Right lobe of liver (tissue), 6 donors: Measurements from ENCODE around the gene SSRP1. TPM values are rescaled to one million over a fixed set of nuclear protein-coding genes. Genes with fewer than 3 reads are reported as not detected.

Experiments
- ATAC-seq, 4 donors: fragments of 200-7000 bp; cut with Tn5 transposase; one replicate each; pipeline ENCODE4 v1.9.1; 2020; ENCODE audit warnings: mild to moderate bottlenecking in 4 of 4, moderate library complexity in 4 of 4
- DNase-seq, 3 donors: peaks; one replicate each; pipeline ENCODE4 v3.0.0-alpha.2; 2020
- H3K27ac ChIP-seq, 3 donors: fragments of 200-600 bp; one replicate each; pipeline ENCODE4 v1.8.0; 2022
- H3K27me3 ChIP-seq, 2 donors: fragments of 200-600 bp; one replicate each; pipeline ENCODE4 v1.8.0; 2022
- H3K36me3 ChIP-seq, 4 donors: fragments of 200-600 bp; sonication (generic) in 1 of 4; one replicate each; pipeline versions ENCODE4 v1.5.1 to v1.8.0; 2017 to 2022; ENCODE audit warnings: control low read depth in 1 of 4
- H3K4me1 ChIP-seq, 4 donors: fragments of 200-600 bp; sonication (generic) in 1 of 4; one replicate each; pipeline versions ENCODE4 v1.5.1 to v1.8.0; 2017 to 2022; ENCODE audit warnings: control low read depth in 1 of 4
- H3K4me3 ChIP-seq, 3 donors: fragments of 200-600 bp; one replicate each; pipeline ENCODE4 v1.8.0; 2022
- H3K9me3 ChIP-seq, 4 donors: fragments of 200-600 bp; sonication (generic) in 1 of 4; one replicate each; pipeline versions ENCODE4 v1.5.1 to v1.8.0; 2017 to 2022; ENCODE audit warnings: control low read depth in 1 of 4
- POLR2A ChIP-seq: fragments of 450-650 bp; IDR thresholded peaks from one replicate; pipeline ENCODE4 v1.6.1; 2017; ENCODE audit warnings: antibody characterized with exemption, mild to moderate bottlenecking
- WGBS: methylation state at CpG from one replicate; pipeline ENCODE4 v1.1.6; 2018; ENCODE audit warnings: low coverage, low lambda C conversion rate; ENCODE audit not compliant: insufficient coverage; ENCODE audit errors: missing lambda C conversion rate; 5-methylcytosine and 5-hydroxymethylcytosine counted together
- intact Hi-C, 2 donors: fragments of 100-400 bp; cut with DNase I; formaldehyde crosslinking; loops; one replicate each; pipeline versions ENCODE4 v1.11.2 to v1.14.1; 2022
- total RNA-seq, 6 experiments: library from RNA; depleted of rRNA in 2 of 6; stranded (reverse); fragments of >200 nt in 2 of 6; fragmentation: NEBNext Ultra II Directional in 3 of 6; extraction: Animal tissue kit (Norgen Biotek cat#: 25700) in 3 of 6; gene quantifications; one replicate each; pipeline versions ENCODE4 v1.1.0 to v1.2.4, GENCODE V29; 2016 to 2023
- TF ChIP-seq, protein P1 (sequence below), 4 donors: fragments of 200-600 bp in 3 of 4; fragments of 450-650 bp in 1 of 4; IDR thresholded peaks; one replicate each; pipeline versions ENCODE4 v1.5.1 to v1.8.0; 2016 to 2022; ENCODE audit warnings: antibody characterized with exemption in 4 of 4, mild to moderate bottlenecking in 2 of 4
- donor health status: DM: no; HTN: yes; CAD: no.
- donor health status: DM: no; HTN: no; CAD: no.
- donor health status: DM: no; HTN: no; CAD: no.
- donor health status: DM: no; HTN: yes; CAD: no.
- donor health status: DM: no; HTN: yes; CAD: no.

The SSRP1 gene
- total RNA-seq, 6 experiments from 2014 or later, result 24.5 to 47.9 (median 29.9) TPM

GRCh38 chr11:57309106-57310059, 26.3 kb downstream of the SSRP1 start:
- no peaks in the 10 kb centered on the region for H3K9me3 ChIP-seq

GRCh38 chr11:57308426-57309060, 27.1 kb downstream of the SSRP1 start:
- no peaks in the 10 kb centered on the region for H3K9me3 ChIP-seq
- peaks cover 0 to 82% (median 40%) of the 10 kb centered on the region in 4 donors for H3K4me1 ChIP-seq
- 87% methylated on average over 3 of the region's 10 CpGs for WGBS
- DNase-seq (peak in 1 of 3 donors; percentile 42), ATAC-seq (no peak)
- H3K27ac ChIP-seq, result peak overlapping the region; percentile 14 to 73 (median 34)
- H3K36me3 ChIP-seq, result peaks cover 0 to 9% (median 5%) of the 10 kb centered on the region in 4 donors
- intact Hi-C loops, result no loop called here
- no peaks in the 10 kb centered on the region for H3K27me3 ChIP-seq
- TF ChIP-seq, protein P1, sequence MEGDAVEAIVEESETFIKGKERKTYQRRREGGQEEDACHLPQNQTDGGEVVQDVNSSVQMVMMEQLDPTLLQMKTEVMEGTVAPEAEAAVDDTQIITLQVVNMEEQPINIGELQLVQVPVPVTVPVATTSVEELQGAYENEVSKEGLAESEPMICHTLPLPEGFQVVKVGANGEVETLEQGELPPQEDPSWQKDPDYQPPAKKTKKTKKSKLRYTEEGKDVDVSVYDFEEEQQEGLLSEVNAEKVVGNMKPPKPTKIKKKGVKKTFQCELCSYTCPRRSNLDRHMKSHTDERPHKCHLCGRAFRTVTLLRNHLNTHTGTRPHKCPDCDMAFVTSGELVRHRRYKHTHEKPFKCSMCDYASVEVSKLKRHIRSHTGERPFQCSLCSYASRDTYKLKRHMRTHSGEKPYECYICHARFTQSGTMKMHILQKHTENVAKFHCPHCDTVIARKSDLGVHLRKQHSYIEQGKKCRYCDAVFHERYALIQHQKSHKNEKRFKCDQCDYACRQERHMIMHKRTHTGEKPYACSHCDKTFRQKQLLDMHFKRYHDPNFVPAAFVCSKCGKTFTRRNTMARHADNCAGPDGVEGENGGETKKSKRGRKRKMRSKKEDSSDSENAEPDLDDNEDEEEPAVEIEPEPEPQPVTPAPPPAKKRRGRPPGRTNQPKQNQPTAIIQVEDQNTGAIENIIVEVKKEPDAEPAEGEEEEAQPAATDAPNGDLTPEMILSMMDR (IDR thresholded peaks at IDR 0.05), result no peak
- TF ChIP-seq POLR2A, result no peak
- H3K4me3 ChIP-seq, result no peak overlapping the region

More at GRCh38 chr11:57309106-57310059, 26.3 kb downstream of the SSRP1 start:
- peak overlapping the region in 2 of 3 donors; percentile 70 to 77 for H3K4me3 ChIP-seq
- peaks cover 0 to 11% (median 7%) of the 10 kb centered on the region in 4 donors for H3K36me3 ChIP-seq
- H3K4me1 ChIP-seq, result peaks cover 0 to 80% (median 41%) of the 10 kb centered on the region in 4 donors
- no peak for ATAC-seq
- WGBS, result 77% methylated on average over 16 of the region's 24 CpGs
- DNase-seq, result peak in 1 of 3 donors; percentile 42
- intact Hi-C loops, result no loop called here
- TF ChIP-seq POLR2A, result no peak
- TF ChIP-seq, protein P1 (IDR thresholded peaks at IDR 0.05), result no peak
- H3K27me3 ChIP-seq, result no peaks in the 10 kb centered on the region
- peak overlapping the region; percentile 69 to 89 (median 78) for H3K27ac ChIP-seq

- DNase-seq (no peak), ATAC-seq (peak in 1 of 4 donors; percentile 3)
- H3K36me3 ChIP-seq, result peaks cover 0 to 14% (median 7%) of the 10 kb centered on the region in 4 donors
- H3K27ac ChIP-seq, result peak overlapping the region; percentile 11 to 73 (median 59)
- intact Hi-C loops, result no loop called here
- peaks cover 0 to 74% (median 37%) of the 10 kb centered on the region in 4 donors for H3K4me1 ChIP-seq
- no peaks in the 10 kb centered on the region for H3K9me3 ChIP-seq
- H3K4me3 ChIP-seq, result peak overlapping the region in 1 of 3 donors; percentile 29
- TF ChIP-seq POLR2A, result no peak
- TF ChIP-seq, protein P1 (IDR thresholded peaks at IDR 0.05), result no peak
- H3K27me3 ChIP-seq, result no peaks in the 10 kb centered on the region
- 27% methylated on average over 7 of the region's 7 CpGs for WGBS
These were observed 27.9 kb downstream of the SSRP1 start for GRCh38 chr11:57307666-57308270.

- peaks cover 0 to 19% (median 11%) of the 10 kb centered on the region in 4 donors for H3K36me3 ChIP-seq
- H3K4me3 ChIP-seq, result peak overlapping the region in 2 of 3 donors; percentile 23 to 29
- DNase-seq, result no peak
- WGBS, result 38% methylated on average over 5 of the region's 9 CpGs
- intact Hi-C loops, result no loop called here
- no peaks in the 10 kb centered on the region for H3K27me3 ChIP-seq
- H3K27ac ChIP-seq, result peak overlapping the region; percentile 11 to 73 (median 59)
- H3K9me3 ChIP-seq, result no peaks in the 10 kb centered on the region
- H3K4me1 ChIP-seq, result peaks cover 0 to 67% (median 34%) of the 10 kb centered on the region in 4 donors
- TF ChIP-seq, protein P1 (IDR thresholded peaks at IDR 0.05), result no peak
- no peak for TF ChIP-seq POLR2A
- no peak for ATAC-seq
These were observed 28.6 kb downstream of the SSRP1 start for GRCh38 chr11:57306940-57307565.
